ENCODE results near the gene GRIA1.
"Not testable (repeated sequence)": the region's sequence is repeated elsewhere in the genome, so short reads cannot be mapped to it uniquely, and the experiment has no call there.

GRIA1 gene

GRCh38 chr5:153835891-153836515 is 345.5 kb downstream of the GRIA1 start:
- no peak for DNase-seq (ENCODE audit: low read depth)

DNA sequence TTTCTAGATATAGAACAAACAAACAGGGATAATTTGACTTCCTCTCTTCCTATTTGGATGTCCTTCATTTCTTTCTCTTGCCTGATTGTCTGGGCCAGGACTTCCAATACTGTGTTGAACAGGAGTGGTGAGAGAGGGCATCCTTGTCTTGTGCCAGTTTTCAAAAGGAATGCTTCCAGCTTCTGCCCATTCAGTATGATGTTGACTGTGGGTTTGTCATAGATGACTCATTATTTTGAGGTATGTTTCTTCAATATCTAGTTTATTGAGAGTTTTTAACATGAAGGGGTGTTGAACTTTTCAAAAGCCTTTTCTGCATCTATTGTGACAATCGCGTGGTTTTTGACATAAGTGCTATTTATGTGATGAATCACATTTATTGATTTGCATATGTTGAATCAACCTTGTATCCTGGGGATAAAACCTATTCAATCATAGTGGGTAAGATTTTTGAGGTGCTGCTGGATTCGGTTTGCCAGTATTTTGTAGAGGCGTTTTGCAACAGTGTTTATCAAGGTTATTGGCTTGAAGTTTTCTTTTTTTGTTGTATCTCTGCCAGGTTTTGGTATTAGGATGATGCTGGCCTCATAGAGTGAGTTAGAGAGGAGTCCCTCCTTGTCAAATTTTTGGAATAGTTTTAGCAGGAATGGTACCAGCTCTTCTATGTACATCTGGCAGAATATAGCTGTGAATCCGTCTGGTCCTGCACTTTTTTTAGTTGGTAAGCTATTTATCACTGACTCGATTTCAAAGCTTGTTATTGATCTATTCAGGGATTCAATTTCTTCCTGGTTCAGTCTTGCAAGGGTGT is 359.0 kb downstream of the GRIA1 start:
- not testable (repeated sequence) for DNase-seq (ENCODE audit: low read depth)

GRCh38 chr5:153860195-153860886 is 369.9 kb downstream of the GRIA1 start:
- DNase-seq (ENCODE audit: low read depth) = no peak

DNA sequence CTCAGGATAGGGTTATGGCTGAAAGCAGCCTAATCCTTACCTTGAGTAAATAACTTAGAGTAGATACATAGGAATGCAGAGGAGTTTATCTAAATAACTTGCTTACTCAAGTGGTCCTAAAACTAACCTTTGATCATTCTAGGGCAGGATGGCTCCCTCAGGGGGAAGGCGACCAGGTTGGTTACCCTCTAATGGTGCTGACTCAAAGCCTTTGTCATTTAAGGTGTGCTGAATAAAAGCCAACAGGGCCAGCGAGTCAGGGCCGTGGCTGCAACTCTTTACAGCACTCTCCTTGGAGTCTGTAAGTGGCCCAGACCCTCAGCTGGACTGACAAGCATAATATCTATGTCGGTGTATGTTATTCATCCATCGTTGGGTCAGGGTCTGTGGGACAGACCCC is 372.4 kb downstream of the GRIA1 start:
- DNase-seq (ENCODE audit: low read depth) = not testable (repeated sequence)

Data from activated T-helper 9 cell treated with anti-CD3 and anti-CD28 coated beads, Interleukin-2, amount 50 U/mL, for 16 hours (primary cell).